GM12878 (cell line): ENCODE measurements around the gene SOBP.

Source experiments
- CHD4 ChIP-seq: fragments of 200-600 bp; sonication (generic); IDR thresholded peaks from 2 replicates; pipeline ENCODE4 v1.6.1; 2016; ENCODE audit warnings: mild to moderate bottlenecking
- CREB1 ChIP-seq: IDR thresholded peaks from 2 replicates; pipeline ENCODE4 v1.6.1; 2012; ENCODE audit warnings: low read depth, mild to moderate bottlenecking, inconsistent platforms
- CTCF ChIP-seq, 3 experiments: IDR thresholded peaks in 2 of 3; conservative IDR thresholded peaks in 1 of 3; 2 replicates each; pipeline ENCODE4 v1.5.1; 2011; ENCODE audit warnings: low read depth in 3 of 3, low read length in 3 of 3, mild to moderate bottlenecking in 3 of 3, control low read depth in 2 of 3, moderate library complexity in 2 of 3, inconsistent platforms in 1 of 3, mixed read lengths in 1 of 3; ENCODE audit not compliant: control insufficient read depth in 2 of 3, insufficient read depth in 1 of 3; ENCODE audit errors: extremely low read depth in 1 of 3
- EZH2 ChIP-seq: IDR thresholded peaks from 2 replicates; pipeline ENCODE4 v1.6.1; 2012; ENCODE audit warnings: low read depth, mild to moderate bottlenecking, control low read depth, inconsistent platforms, low read length, borderline replicate concordance; ENCODE audit not compliant: control insufficient read depth
- NBN ChIP-seq: fragments of 450-650 bp; IDR thresholded peaks from 2 replicates; pipeline ENCODE4 v1.6.1; 2016
- POLR2AphosphoS5 ChIP-seq: IDR thresholded peaks from 2 replicates; pipeline ENCODE4 v1.6.1; 2011; ENCODE audit warnings: mild to moderate bottlenecking, low read length, inconsistent platforms
- SIN3A ChIP-seq: IDR thresholded peaks from 2 replicates; pipeline ENCODE4 v1.6.1; 2012; ENCODE audit warnings: low read depth, low read length, improper control_type of control experiment

GRCh38 chr6:107683183-107683582 is 193.3 kb downstream of the SOBP start:
- TF ChIP-seq CHD4: no peak
- no peak for TF ChIP-seq CREB1
- no peak for TF ChIP-seq POLR2AphosphoS5
- no peak for TF ChIP-seq EZH2
- no peak for TF ChIP-seq NBN
- no peak for TF ChIP-seq CTCF (IDR thresholded peaks at IDR 0.05 in 2 of 3, conservative IDR thresholded peaks at IDR 0.05 in 1 of 3; ENCODE audit: control insufficient read depth in 2 of 3, extremely low read depth in 1 of 3, insufficient read depth in 1 of 3, low read depth in 3 of 3, low read length in 3 of 3)
- no peak for TF ChIP-seq SIN3A
